AML-193 (cell line): Measurements from ENCODE around the gene MAST2.
A peak's percentile ranks its signal among the peaks of the same experiment; 100 is the strongest.

ENCODE experiments used
- DNase-seq, 2 experiments: peaks; one replicate each; lab custom pipeline; 2025; lab: John Stamatoyannopoulos, UW

MAST2 gene

GRCh38 chr1:45803299-45803780 is at the start of gene MAST2:
MAST2 (plus strand) TSS chr1:45803612; CDS start chr1:45803896, 284 bp downstream.
- peak; percentile 72 to 80 for DNase-seq

- DNase-seq = no peak
Observed at GRCh38 chr1:45755697-45756096, 47.7 kb upstream of the MAST2 start.

GRCh38 chr1:45762291-45762690 is 41.1 kb upstream of the MAST2 start:
- no peak for DNase-seq

GRCh38 chr1:45765999-45766792 is 37.2 kb upstream of the MAST2 start:
- no peak for DNase-seq

- no peak for DNase-seq
Observed at GRCh38 chr1:45767035-45767434, 36.4 kb upstream of the MAST2 start.

- no peak for DNase-seq
Observed at GRCh38 chr1:45769261-45769932, 34.0 kb upstream of the MAST2 start.

- DNase-seq = no peak
Observed at GRCh38 chr1:45772971-45773370, 30.4 kb upstream of the MAST2 start.

- no peak for DNase-seq
Observed at GRCh38 chr1:45775794-45776193, 27.6 kb upstream of the MAST2 start.

- DNase-seq = peak in 1 of 2 experiments; percentile 25
Observed at GRCh38 chr1:45785583-45785982, 17.8 kb upstream of the MAST2 start.

- no peak for DNase-seq
Observed at GRCh38 chr1:45787905-45788304, 15.5 kb upstream of the MAST2 start.

GRCh38 chr1:45789601-45790000 is 13.8 kb upstream of the MAST2 start:
- no peak for DNase-seq

GRCh38 chr1:45792744-45793143 is 10.7 kb upstream of the MAST2 start:
- DNase-seq = no peak

GRCh38 chr1:45793942-45794604 is 9.3 kb upstream of the MAST2 start:
- DNase-seq = no peak

- DNase-seq = no peak
Observed at GRCh38 chr1:45796381-45796780, 7.0 kb upstream of the MAST2 start.

- DNase-seq = no peak
Observed at GRCh38 chr1:45796946-45797345, 6.5 kb upstream of the MAST2 start.

GRCh38 chr1:45800899-45801298 is 2.5 kb upstream of the MAST2 start:
- no peak for DNase-seq

GRCh38 chr1:45802343-45803298 is 791 bp upstream of the MAST2 start:
- DNase-seq = peak; percentile 75 to 84

GRCh38 chr1:45803781-45804668 is 613 bp downstream of the MAST2 start:
- DNase-seq = peak; percentile 31 to 44

GRCh38 chr1:45804669-45804969 is 1.2 kb downstream of the MAST2 start:
- no peak for DNase-seq

GRCh38 chr1:45806129-45806528 is 2.7 kb downstream of the MAST2 start:
- no peak for DNase-seq

- DNase-seq = no peak
Observed at GRCh38 chr1:45809761-45810160, 6.3 kb downstream of the MAST2 start.
